CD4-positive, alpha-beta T cell (primary cell): Measurements from ENCODE around the gene BLOC1S5. TPM values are rescaled to one million over a fixed set of nuclear protein-coding genes. Genes with fewer than 3 reads are reported as not detected.

Source experiments
- ATAC-seq: fragments of 200-7000 bp; cut with Tn5 transposase; one replicate; pipeline ENCODE4 v1.10.0; 2022; ENCODE audit warnings: mild to moderate bottlenecking; ENCODE audit not compliant: poor library complexity
- CTCF ChIA-PET: fragments of 350-600 bp; sonication (Branson Sonifier 250); formaldehyde crosslinking; loops from one replicate; lab custom pipeline; 2021; ENCODE audit warnings: antibody characterized with exemption, inconsistent platforms; lab: Charles Lee
- POLR2A ChIA-PET: fragments of 350-600 bp; sonication (Branson Sonifier 250); formaldehyde crosslinking; loops from one replicate; lab custom pipeline; 2021; ENCODE audit warnings: antibody characterized with exemption, inconsistent platforms; lab: Charles Lee
- DNase-seq, 14 experiments: peaks; one replicate each; pipeline ENCODE4 v3.0.0-alpha.2; 2013 to 2020; ENCODE audit warnings: mixed read lengths in 2 of 14
- H3K27ac ChIP-seq, 2 donors: one replicate each; pipeline versions ENCODE4 v1.5.1 to v1.7.0; 2013; ENCODE audit warnings: low read length in 2 of 2, low read depth in 1 of 2, mild to moderate bottlenecking in 1 of 2
- H3K27me3 ChIP-seq, 2 experiments: 1 replicate in 1 of 2; 2 replicates in 1 of 2; pipeline versions ENCODE4 v1.6.1 to v1.7.0; 2013; ENCODE audit warnings: low read length in 2 of 2, control low read depth in 1 of 2, mild to moderate bottlenecking in 1 of 2, moderate library complexity in 1 of 2; ENCODE audit not compliant: insufficient read depth in 2 of 2, control insufficient read depth in 1 of 2
- H3K36me3 ChIP-seq: one replicate; pipeline ENCODE4 v1.6.1; 2013; ENCODE audit warnings: low read length, control low read depth; ENCODE audit not compliant: insufficient read depth
- H3K4me1 ChIP-seq: one replicate; pipeline ENCODE4 v1.6.1; 2013; ENCODE audit warnings: low read length, control low read depth; ENCODE audit not compliant: insufficient read depth
- H3K4me3 ChIP-seq: one replicate; pipeline ENCODE4 v1.5.1; 2013; ENCODE audit warnings: mild to moderate bottlenecking, low read length, moderate library complexity
- H3K9me3 ChIP-seq, 2 experiments: 1 replicate in 1 of 2; 2 replicates in 1 of 2; pipeline versions ENCODE4 v1.6.1 to v1.7.0; 2013; ENCODE audit warnings: low read length in 2 of 2, mild to moderate bottlenecking in 2 of 2, control low read depth in 1 of 2, moderate library complexity in 1 of 2; ENCODE audit not compliant: control insufficient read depth in 1 of 2, insufficient read depth in 1 of 2
- H3K27ac Mint-ChIP-seq: one replicate; pipeline ENCODE4 v1.8.0; 2020; ENCODE audit warnings: mixed read lengths
- H3K27me3 Mint-ChIP-seq: one replicate; pipeline ENCODE4 v1.8.0; 2021; ENCODE audit warnings: mixed read lengths
- H3K36me3 Mint-ChIP-seq: one replicate; pipeline ENCODE4 v1.8.0; 2021; ENCODE audit warnings: low read depth, mixed read lengths
- H3K4me1 Mint-ChIP-seq: one replicate; pipeline ENCODE4 v1.8.0; 2021; ENCODE audit warnings: low read depth, mixed read lengths
- H3K4me3 Mint-ChIP-seq: one replicate; pipeline ENCODE4 v1.8.0; 2020; ENCODE audit warnings: mild to moderate bottlenecking, mixed read lengths
- H3K9me3 Mint-ChIP-seq: one replicate; pipeline ENCODE4 v1.8.0; 2020; ENCODE audit warnings: mixed read lengths
- CTCF ChIP-seq: fragments of 200-600 bp; IDR thresholded peaks from one replicate; pipeline ENCODE4 v1.8.0; 2022; ENCODE audit warnings: antibody characterized with exemption, mild to moderate bottlenecking
- intact Hi-C, 2 experiments: fragments of 100-400 bp; cut with DNase I in 1 of 2; cut with micrococcal nuclease in 1 of 2; formaldehyde crosslinking; loops; one replicate each; pipeline versions ENCODE4 v1.15.1 to v1.9.0; 2023 to 2025; cut with DNase I, micrococcal nuclease
- total RNA-seq, 174 experiments: library from RNA in 2 of 174; stranded (reverse) in 2 of 174; gene quantifications; one replicate each; pipeline ENCODE4 v1.2.3 and lab custom pipeline; 2021 to 2026

BLOC1S5 gene
- total RNA-seq, 2 experiments from 2014 or later = 5.7 to 7.2 TPM

- TF ChIP-seq CTCF = no peak
- Mint-ChIP-seq H3K9me3 (no peaks in the 10 kb centered on the region), H3K27me3 (peaks cover 19% of the 10 kb centered on the region), H3K4me1 (no peaks in the 10 kb centered on the region), H3K27ac (no peak overlapping the region), H3K4me3 (no peak overlapping the region), H3K36me3 (no peaks in the 10 kb centered on the region)
- ATAC-seq (no peak), DNase-seq (no peak)
- Histone ChIP-seq H3K36me3 (no peaks in the 10 kb centered on the region), H3K4me3 (no peak overlapping the region), H3K27ac (no peak overlapping the region), H3K4me1 (no peaks in the 10 kb centered on the region), H3K27me3 (peaks cover 0 to 7% of the 10 kb centered on the region in 2 experiments), H3K9me3 (no peaks in the 10 kb centered on the region)
- CTCF ChIA-PET = no interaction called here
- intact Hi-C loops = no loop called here
- POLR2A ChIA-PET = no interaction called here
Measured at GRCh38 chr6:7978736-7979135, 85.5 kb downstream of the BLOC1S5 start.

- Histone ChIP-seq H3K4me1 (no peaks in the 10 kb centered on the region), H3K36me3 (no peaks in the 10 kb centered on the region), H3K9me3 (no peaks in the 10 kb centered on the region), H3K27ac (no peak overlapping the region), H3K4me3 (no peak overlapping the region), H3K27me3 (peaks cover 0 to 7% of the 10 kb centered on the region in 2 experiments)
- ChIA-PET POLR2A (no interaction called here), CTCF (no interaction called here)
- no peaks in the 10 kb centered on the region for H3K36me3 Mint-ChIP-seq
- H3K4me1 Mint-ChIP-seq = no peaks in the 10 kb centered on the region
- TF ChIP-seq CTCF = no peak
- ATAC-seq = no peak
- no peaks in the 10 kb centered on the region for H3K9me3 Mint-ChIP-seq
- no peak overlapping the region for H3K27ac Mint-ChIP-seq
- H3K27me3 Mint-ChIP-seq = peaks cover 19% of the 10 kb centered on the region
- no peak overlapping the region for H3K4me3 Mint-ChIP-seq
- intact Hi-C loops = no loop called here
- no peak for DNase-seq
Measured at GRCh38 chr6:7976485-7977056, 87.6 kb downstream of the BLOC1S5 start.

GRCh38 chr6:7975764-7976146, 88.4 kb downstream of the BLOC1S5 start:
- Mint-ChIP-seq H3K4me3 (no peak overlapping the region), H3K27me3 (peaks cover 19% of the 10 kb centered on the region), H3K4me1 (no peaks in the 10 kb centered on the region), H3K9me3 (no peaks in the 10 kb centered on the region), H3K27ac (no peak overlapping the region), H3K36me3 (no peaks in the 10 kb centered on the region)
- ATAC-seq = no peak
- Histone ChIP-seq H3K4me3 (no peak overlapping the region), H3K36me3 (no peaks in the 10 kb centered on the region), H3K27ac (no peak overlapping the region), H3K9me3 (no peaks in the 10 kb centered on the region), H3K27me3 (peaks cover 0 to 7% of the 10 kb centered on the region in 2 experiments), H3K4me1 (no peaks in the 10 kb centered on the region)
- ChIA-PET CTCF (no interaction called here), POLR2A (no interaction called here)
- intact Hi-C loops = no loop called here
- DNase-seq = no peak
- TF ChIP-seq CTCF = no peak
